DOHH2 (cell line): ENCODE data around the gene ZNF716.
"Not testable (repeated sequence)": the region's sequence is repeated elsewhere in the genome, so short reads cannot be mapped to it uniquely, and the experiment has no call there.

Source experiments
- EZH2phosphoT487 ChIP-seq: fragments of 200-600 bp; sonication (generic); IDR thresholded peaks from 2 replicates; pipeline ENCODE4 v1.6.1; 2017; ENCODE audit warnings: borderline replicate concordance, mild to moderate bottlenecking, antibody characterized with exemption, low read length, moderate library complexity, mixed read lengths
- TF ChIP-seq, protein P1 (sequence below): fragments of 200-600 bp; sonication (generic); IDR thresholded peaks from one replicate; pipeline ENCODE4 v1.5.1; 2014; ENCODE audit warnings: antibody characterized with exemption, mild to moderate bottlenecking, low read depth, low read length; ENCODE audit not compliant: poor library complexity, severe bottlenecking

DNA sequence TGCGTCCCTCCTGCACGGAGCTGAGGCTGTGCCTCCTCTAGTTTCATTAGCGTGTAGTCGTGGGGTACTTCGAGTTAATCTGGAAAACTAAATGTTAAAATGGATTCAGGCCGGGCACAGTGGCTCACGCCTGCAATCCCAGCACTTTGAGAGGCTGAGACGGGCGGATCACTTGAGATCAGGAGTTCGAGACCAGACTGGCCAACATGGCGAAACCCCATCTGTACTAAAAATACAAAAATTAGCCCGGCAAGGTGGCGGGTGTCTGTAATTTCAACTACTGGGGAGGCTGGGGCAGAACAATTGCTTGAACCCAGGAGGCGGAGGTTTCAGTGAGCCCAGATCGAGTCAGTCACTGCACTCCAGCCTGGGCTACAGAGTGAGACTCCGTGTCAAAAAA is 46.9 kb upstream of the ZNF716 start:
- TF ChIP-seq EZH2phosphoT487, result not testable (repeated sequence)
- TF ChIP-seq, protein P1, sequence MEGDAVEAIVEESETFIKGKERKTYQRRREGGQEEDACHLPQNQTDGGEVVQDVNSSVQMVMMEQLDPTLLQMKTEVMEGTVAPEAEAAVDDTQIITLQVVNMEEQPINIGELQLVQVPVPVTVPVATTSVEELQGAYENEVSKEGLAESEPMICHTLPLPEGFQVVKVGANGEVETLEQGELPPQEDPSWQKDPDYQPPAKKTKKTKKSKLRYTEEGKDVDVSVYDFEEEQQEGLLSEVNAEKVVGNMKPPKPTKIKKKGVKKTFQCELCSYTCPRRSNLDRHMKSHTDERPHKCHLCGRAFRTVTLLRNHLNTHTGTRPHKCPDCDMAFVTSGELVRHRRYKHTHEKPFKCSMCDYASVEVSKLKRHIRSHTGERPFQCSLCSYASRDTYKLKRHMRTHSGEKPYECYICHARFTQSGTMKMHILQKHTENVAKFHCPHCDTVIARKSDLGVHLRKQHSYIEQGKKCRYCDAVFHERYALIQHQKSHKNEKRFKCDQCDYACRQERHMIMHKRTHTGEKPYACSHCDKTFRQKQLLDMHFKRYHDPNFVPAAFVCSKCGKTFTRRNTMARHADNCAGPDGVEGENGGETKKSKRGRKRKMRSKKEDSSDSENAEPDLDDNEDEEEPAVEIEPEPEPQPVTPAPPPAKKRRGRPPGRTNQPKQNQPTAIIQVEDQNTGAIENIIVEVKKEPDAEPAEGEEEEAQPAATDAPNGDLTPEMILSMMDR, result not testable (repeated sequence)
